ENCODE results near the gene NUMB. TPM values are rescaled to one million over a fixed set of nuclear protein-coding genes. Genes with fewer than 3 reads are reported as not detected.

NUMB gene
- total RNA-seq, 1 experiment from 2014 or later, result 41.1 TPM

- no peaks in the 10 kb centered on the region for H3K9me2 ChIP-seq (replicated peaks; ENCODE audit: insufficient read depth, low read length)
- peaks cover 79% of the 10 kb centered on the region for H3K79me2 ChIP-seq (ENCODE audit: low read length)
- no peaks in the 10 kb centered on the region for H3K27me3 ChIP-seq (ENCODE audit: low read length)
- no peak overlapping the region for H2AFZ ChIP-seq (ENCODE audit: low read length)
- H3K4me3 ChIP-seq (ENCODE audit: low read length), result no peak overlapping the region
- no peaks in the 10 kb centered on the region for H3K36me3 ChIP-seq (ENCODE audit: insufficient read depth, low read length)
- peaks cover 39% of the 10 kb centered on the region for H3K4me1 ChIP-seq (ENCODE audit: low read length)
- no peak overlapping the region for H3K9ac ChIP-seq (ENCODE audit: low read length)
- H3K27ac ChIP-seq (ENCODE audit: low read length), result no peak overlapping the region
- no peaks in the 10 kb centered on the region for H3K9me3 ChIP-seq (ENCODE audit: low read length)
- H4K20me1 ChIP-seq (ENCODE audit: insufficient read depth, low read depth, low read length), result peaks cover 31% of the 10 kb centered on the region
- H3K4me2 ChIP-seq (ENCODE audit: low read depth, low read length, poor library complexity, severe bottlenecking), result no peak overlapping the region
- no peak for DNase-seq
These were observed 5.8 kb downstream of the NUMB start for GRCh38 chr14:73452341-73453186.

- H3K27ac ChIP-seq (ENCODE audit: low read length), result no peak overlapping the region
- H2AFZ ChIP-seq (ENCODE audit: low read length), result no peak overlapping the region
- H3K9me2 ChIP-seq (replicated peaks; ENCODE audit: insufficient read depth, low read length), result no peaks in the 10 kb centered on the region
- DNase-seq, result no peak
- H3K9me3 ChIP-seq (ENCODE audit: low read length), result no peaks in the 10 kb centered on the region
- no peaks in the 10 kb centered on the region for H3K36me3 ChIP-seq (ENCODE audit: insufficient read depth, low read length)
- H3K4me1 ChIP-seq (ENCODE audit: low read length), result peaks cover 18% of the 10 kb centered on the region
- H3K4me3 ChIP-seq (ENCODE audit: low read length), result no peak overlapping the region
- H3K4me2 ChIP-seq (ENCODE audit: low read depth, low read length, poor library complexity, severe bottlenecking), result no peak overlapping the region
- no peak overlapping the region for H3K9ac ChIP-seq (ENCODE audit: low read length)
- H3K79me2 ChIP-seq (ENCODE audit: low read length), result peaks cover 58% of the 10 kb centered on the region
- H3K27me3 ChIP-seq (ENCODE audit: low read length), result no peaks in the 10 kb centered on the region
- peaks cover 24% of the 10 kb centered on the region for H4K20me1 ChIP-seq (ENCODE audit: insufficient read depth, low read depth, low read length)
These were observed 14.6 kb downstream of the NUMB start for GRCh38 chr14:73443758-73444157.

- Histone ChIP-seq H3K4me3 (ENCODE audit: low read length) (no peak overlapping the region), H3K36me3 (ENCODE audit: insufficient read depth, low read length) (no peaks in the 10 kb centered on the region), H3K9ac (ENCODE audit: low read length) (no peak overlapping the region), H3K4me1 (ENCODE audit: low read length) (peaks cover 18% of the 10 kb centered on the region), H3K27me3 (ENCODE audit: low read length) (no peaks in the 10 kb centered on the region), H3K27ac (ENCODE audit: low read length) (no peak overlapping the region), H2AFZ (ENCODE audit: low read length) (no peak overlapping the region), H3K9me3 (ENCODE audit: low read length) (no peaks in the 10 kb centered on the region), H3K9me2 (replicated peaks; ENCODE audit: insufficient read depth, low read length) (no peaks in the 10 kb centered on the region), H3K4me2 (ENCODE audit: low read depth, low read length, poor library complexity, severe bottlenecking) (peak overlapping the region; percentile 16), H4K20me1 (ENCODE audit: insufficient read depth, low read depth, low read length) (peaks cover 27% of the 10 kb centered on the region), H3K79me2 (ENCODE audit: low read length) (peaks cover 67% of the 10 kb centered on the region)
- no peak for DNase-seq
These were observed 17.1 kb downstream of the NUMB start for GRCh38 chr14:73441286-73441685.

GRCh38 chr14:73438993-73439392 is 19.4 kb downstream of the NUMB start:
- no peaks in the 10 kb centered on the region for H3K9me2 ChIP-seq (replicated peaks; ENCODE audit: insufficient read depth, low read length)
- H3K4me1 ChIP-seq (ENCODE audit: low read length), result peaks cover 13% of the 10 kb centered on the region
- no peaks in the 10 kb centered on the region for H3K36me3 ChIP-seq (ENCODE audit: insufficient read depth, low read length)
- no peak overlapping the region for H3K4me3 ChIP-seq (ENCODE audit: low read length)
- no peak overlapping the region for H3K9ac ChIP-seq (ENCODE audit: low read length)
- H3K27me3 ChIP-seq (ENCODE audit: low read length), result no peaks in the 10 kb centered on the region
- no peaks in the 10 kb centered on the region for H3K9me3 ChIP-seq (ENCODE audit: low read length)
- peaks cover 70% of the 10 kb centered on the region for H3K79me2 ChIP-seq (ENCODE audit: low read length)
- H3K4me2 ChIP-seq (ENCODE audit: low read depth, low read length, poor library complexity, severe bottlenecking), result no peak overlapping the region
- H4K20me1 ChIP-seq (ENCODE audit: insufficient read depth, low read depth, low read length), result peaks cover 31% of the 10 kb centered on the region
- no peak for DNase-seq
- H2AFZ ChIP-seq (ENCODE audit: low read length), result no peak overlapping the region
- no peak overlapping the region for H3K27ac ChIP-seq (ENCODE audit: low read length)

- no peak overlapping the region for H2AFZ ChIP-seq (ENCODE audit: low read length)
- no peaks in the 10 kb centered on the region for H3K9me2 ChIP-seq (replicated peaks; ENCODE audit: insufficient read depth, low read length)
- H3K27ac ChIP-seq (ENCODE audit: low read length), result no peak overlapping the region
- no peaks in the 10 kb centered on the region for H3K36me3 ChIP-seq (ENCODE audit: insufficient read depth, low read length)
- H3K4me1 ChIP-seq (ENCODE audit: low read length), result peaks cover 13% of the 10 kb centered on the region
- no peak overlapping the region for H3K4me2 ChIP-seq (ENCODE audit: low read depth, low read length, poor library complexity, severe bottlenecking)
- peaks cover 75% of the 10 kb centered on the region for H3K79me2 ChIP-seq (ENCODE audit: low read length)
- peaks cover 28% of the 10 kb centered on the region for H4K20me1 ChIP-seq (ENCODE audit: insufficient read depth, low read depth, low read length)
- no peaks in the 10 kb centered on the region for H3K27me3 ChIP-seq (ENCODE audit: low read length)
- no peak for DNase-seq
- no peaks in the 10 kb centered on the region for H3K9me3 ChIP-seq (ENCODE audit: low read length)
- no peak overlapping the region for H3K4me3 ChIP-seq (ENCODE audit: low read length)
- H3K9ac ChIP-seq (ENCODE audit: low read length), result no peak overlapping the region
These were observed 21.1 kb downstream of the NUMB start for GRCh38 chr14:73437206-73437605.

GRCh38 chr14:73432124-73432523 is 26.2 kb downstream of the NUMB start:
- peaks cover 61% of the 10 kb centered on the region for H3K79me2 ChIP-seq (ENCODE audit: low read length)

GRCh38 chr14:73428353-73428824 is 30.0 kb downstream of the NUMB start:
- Histone ChIP-seq H3K9ac (ENCODE audit: low read length) (no peak overlapping the region), H3K27ac (ENCODE audit: low read length) (no peak overlapping the region; the same call in 1 of the 2 replicates), H3K27me3 (ENCODE audit: low read length) (no peaks in the 10 kb centered on the region), H3K4me3 (ENCODE audit: low read length) (no peak overlapping the region), H3K9me2 (replicated peaks; ENCODE audit: insufficient read depth, low read length) (no peaks in the 10 kb centered on the region), H4K20me1 (ENCODE audit: insufficient read depth, low read depth, low read length) (no peaks in the 10 kb centered on the region), H3K79me2 (ENCODE audit: low read length) (peaks cover 64% of the 10 kb centered on the region), H3K36me3 (ENCODE audit: insufficient read depth, low read length) (no peaks in the 10 kb centered on the region), H3K4me1 (ENCODE audit: low read length) (peaks cover 29% of the 10 kb centered on the region), H3K9me3 (ENCODE audit: low read length) (no peaks in the 10 kb centered on the region), H2AFZ (ENCODE audit: low read length) (no peak overlapping the region), H3K4me2 (ENCODE audit: low read depth, low read length, poor library complexity, severe bottlenecking) (no peak overlapping the region)
- no peak for DNase-seq

More at GRCh38 chr14:73432124-73432523, 26.2 kb downstream of the NUMB start:
- no peaks in the 10 kb centered on the region for H3K36me3 ChIP-seq (ENCODE audit: insufficient read depth, low read length)
- H3K4me3 ChIP-seq (ENCODE audit: low read length), result no peak overlapping the region
- no peaks in the 10 kb centered on the region for H3K9me3 ChIP-seq (ENCODE audit: low read length)
- no peaks in the 10 kb centered on the region for H3K27me3 ChIP-seq (ENCODE audit: low read length)
- no peak overlapping the region for H3K9ac ChIP-seq (ENCODE audit: low read length)
- peaks cover 10% of the 10 kb centered on the region; the same call in 1 of the 2 replicates for H4K20me1 ChIP-seq (ENCODE audit: insufficient read depth, low read depth, low read length)
- peaks cover 15% of the 10 kb centered on the region for H3K4me1 ChIP-seq (ENCODE audit: low read length)
- DNase-seq, result no peak
- H3K27ac ChIP-seq (ENCODE audit: low read length), result no peak overlapping the region
- H2AFZ ChIP-seq (ENCODE audit: low read length), result no peak overlapping the region
- H3K4me2 ChIP-seq (ENCODE audit: low read depth, low read length, poor library complexity, severe bottlenecking), result no peak overlapping the region
- no peaks in the 10 kb centered on the region for H3K9me2 ChIP-seq (replicated peaks; ENCODE audit: insufficient read depth, low read length)

GRCh38 chr14:73427516-73428264 is 30.7 kb downstream of the NUMB start:
- Histone ChIP-seq H3K4me2 (ENCODE audit: low read depth, low read length, poor library complexity, severe bottlenecking) (no peak overlapping the region), H4K20me1 (ENCODE audit: insufficient read depth, low read depth, low read length) (no peaks in the 10 kb centered on the region), H3K79me2 (ENCODE audit: low read length) (peaks cover 65% of the 10 kb centered on the region), H3K36me3 (ENCODE audit: insufficient read depth, low read length) (no peaks in the 10 kb centered on the region), H3K4me3 (ENCODE audit: low read length) (no peak overlapping the region), H2AFZ (ENCODE audit: low read length) (no peak overlapping the region), H3K9ac (ENCODE audit: low read length) (no peak overlapping the region), H3K9me3 (ENCODE audit: low read length) (no peaks in the 10 kb centered on the region), H3K4me1 (ENCODE audit: low read length) (peaks cover 32% of the 10 kb centered on the region), H3K27ac (ENCODE audit: low read length) (no peak overlapping the region; the same call in 1 of the 2 replicates), H3K9me2 (replicated peaks; ENCODE audit: insufficient read depth, low read length) (no peaks in the 10 kb centered on the region), H3K27me3 (ENCODE audit: low read length) (no peaks in the 10 kb centered on the region)
- no peak for DNase-seq
